IMR-90 (cell line): ENCODE measurements around the gene TRIM38. TPM values are rescaled to one million over a fixed set of nuclear protein-coding genes. Genes with fewer than 3 reads are reported as not detected.

Experiments
- ATAC-seq: fragments of 200-7000 bp; cut with Tn5 transposase; 2 replicates; pipeline ENCODE4 v1.9.1; 2020; ENCODE audit warnings: low read depth, mild to moderate bottlenecking, moderate library complexity
- BruUV-seq: library from RNA; stranded (reverse); fragments of 400-500 nt; replicated peaks from 2 replicates; lab custom pipeline; 2021; lab: Mats Ljungman, UMichigan
- CTCF ChIA-PET: fragments of 300-600 bp; formaldehyde crosslinking; extraction: SDS; loops from one replicate; lab custom pipeline; 2021; ENCODE audit warnings: antibody characterized with exemption; lab: Yijun Ruan, JAX
- POLR2A ChIA-PET: fragments of 300-600 bp; sonication (Branson Sonifier 250); formaldehyde crosslinking; loops from one replicate; lab custom pipeline; 2022; ENCODE audit warnings: antibody characterized with exemption; ENCODE audit not compliant: unreplicated experiment; lab: Charles Lee
- DNase-seq: peaks from one replicate; pipeline ENCODE4 v3.0.0; 2013
- H2AFZ ChIP-seq: replicated peaks from 2 replicates; pipeline ENCODE3; 2013; ENCODE audit warnings: low read length, mild to moderate bottlenecking; ENCODE audit not compliant: poor library complexity
- H2AK5ac ChIP-seq: 2 replicates; pipeline ENCODE4 v1.6.1; 2013; ENCODE audit warnings: low read depth, low read length, inconsistent platforms
- H2AK9ac ChIP-seq: replicated peaks from 2 replicates; pipeline ENCODE3; 2013; ENCODE audit warnings: mild to moderate bottlenecking, low read depth, low read length, moderate library complexity; ENCODE audit not compliant: poor library complexity
- H2BK120ac ChIP-seq: 2 replicates; pipeline ENCODE4 v1.6.1; 2013; ENCODE audit warnings: low read depth, low read length, inconsistent platforms
- H2BK15ac ChIP-seq: 3 replicates; pipeline ENCODE4 v1.6.1; 2013; ENCODE audit warnings: low read depth, low read length, inconsistent platforms
- H2BK20ac ChIP-seq: 2 replicates; pipeline ENCODE4 v1.6.1; 2013; ENCODE audit warnings: low read depth, mild to moderate bottlenecking, inconsistent platforms, low read length, moderate library complexity
- H2BK5ac ChIP-seq: 2 replicates; pipeline ENCODE4 v1.6.1; 2013; ENCODE audit warnings: mild to moderate bottlenecking, low read depth, low read length, inconsistent platforms; ENCODE audit not compliant: poor library complexity, severe bottlenecking
- H3K14ac ChIP-seq: replicated peaks from 2 replicates; pipeline ENCODE4 v1.6.1; 2013; ENCODE audit warnings: low read depth, low read length, inconsistent platforms
- H3K18ac ChIP-seq: 2 replicates; pipeline ENCODE4 v1.6.1; 2013; ENCODE audit warnings: low read depth, low read length, control low read depth
- H3K23ac ChIP-seq: 2 replicates; pipeline ENCODE4 v1.6.1; 2013; ENCODE audit warnings: low read depth, low read length, inconsistent platforms
- H3K27ac ChIP-seq: 2 replicates; pipeline ENCODE4 v1.5.1; 2013; ENCODE audit warnings: mild to moderate bottlenecking, control low read depth, low read length; ENCODE audit not compliant: insufficient read depth
- H3K27me3 ChIP-seq: 2 replicates; pipeline ENCODE4 v1.6.1; 2013; ENCODE audit warnings: low read length; ENCODE audit not compliant: control insufficient read depth, insufficient read depth
- H3K36me3 ChIP-seq: 2 replicates; pipeline ENCODE4 v1.6.1; 2013; ENCODE audit warnings: low read length, mixed read lengths; ENCODE audit not compliant: control insufficient read depth, insufficient read depth
- H3K4ac ChIP-seq: 2 replicates; pipeline ENCODE4 v1.6.1; 2013; ENCODE audit warnings: low read depth, low read length, inconsistent platforms
- H3K4me1 ChIP-seq: 2 replicates; pipeline ENCODE4 v1.6.1; 2013; ENCODE audit warnings: low read length, mixed read lengths; ENCODE audit not compliant: control insufficient read depth, insufficient read depth
- H3K4me2 ChIP-seq: 2 replicates; pipeline ENCODE4 v1.6.1; 2013; ENCODE audit warnings: low read depth, mild to moderate bottlenecking, control low read depth, low read length, moderate library complexity
- H3K4me3 ChIP-seq: 2 replicates; pipeline ENCODE4 v1.5.1; 2013; ENCODE audit warnings: low read depth, mild to moderate bottlenecking, control low read depth, low read length, moderate library complexity; ENCODE audit not compliant: insufficient read depth
- H3K56ac ChIP-seq: 2 replicates; pipeline ENCODE4 v1.6.1; 2013; ENCODE audit warnings: low read length, inconsistent platforms; ENCODE audit not compliant: insufficient read depth; ENCODE audit errors: extremely low read depth
- H3K79me1 ChIP-seq, 2 experiments: 2 replicates each; pipeline ENCODE4 v1.6.1; 2013; ENCODE audit warnings: low read length in 2 of 2, inconsistent platforms in 1 of 2, low read depth in 1 of 2
- H3K9ac ChIP-seq: 2 replicates; pipeline ENCODE4 v1.6.1; 2013; ENCODE audit warnings: low read depth, low read length, control low read depth
- H3K9me1 ChIP-seq: 2 replicates; pipeline ENCODE4 v1.6.1; 2013; ENCODE audit warnings: low read length, inconsistent platforms; ENCODE audit not compliant: insufficient read depth
- H3K9me3 ChIP-seq: 2 replicates; pipeline ENCODE4 v1.6.1; 2013; ENCODE audit warnings: low read length; ENCODE audit not compliant: control insufficient read depth, insufficient read depth
- H4K20me1 ChIP-seq: 2 replicates; pipeline ENCODE4 v1.6.1; 2013; ENCODE audit warnings: low read length, inconsistent platforms; ENCODE audit not compliant: insufficient read depth
- H4K5ac ChIP-seq: 2 replicates; pipeline ENCODE4 v1.6.1; 2013; ENCODE audit warnings: mild to moderate bottlenecking, low read depth, low read length, control low read depth
- H4K8ac ChIP-seq, 2 experiments: 2 replicates each; pipeline ENCODE4 v1.6.1; 2013; ENCODE audit warnings: low read depth in 2 of 2, low read length in 2 of 2, control low read depth in 1 of 2, inconsistent platforms in 1 of 2
- H4K91ac ChIP-seq: 2 replicates; pipeline ENCODE4 v1.6.1; 2013; ENCODE audit warnings: low read depth, low read length, inconsistent platforms; ENCODE audit not compliant: insufficient read depth
- CHD1 ChIP-seq: IDR thresholded peaks from 2 replicates; pipeline ENCODE4 v1.6.1; 2012; ENCODE audit warnings: low read depth, low read length, improper control_type of control experiment
- FOS ChIP-seq: fragments of 150-350 bp; IDR thresholded peaks from 2 replicates; pipeline ENCODE4 v1.6.1; 2016; ENCODE audit warnings: low read depth, low read length
- MAFK ChIP-seq: IDR thresholded peaks from 2 replicates; pipeline ENCODE4 v1.6.1; 2012; ENCODE audit warnings: low read depth, low read length, improper control_type of control experiment
- POLR2A ChIP-seq: IDR thresholded peaks from 2 replicates; pipeline ENCODE4 v1.6.1; 2012; ENCODE audit warnings: mild to moderate bottlenecking, low read depth, low read length
- RAD21 ChIP-seq: IDR thresholded peaks from 2 replicates; pipeline ENCODE4 v1.6.1; 2012; ENCODE audit warnings: low read length, improper control_type of control experiment
- RCOR1 ChIP-seq: IDR thresholded peaks from 2 replicates; pipeline ENCODE4 v1.6.1; 2012; ENCODE audit warnings: mild to moderate bottlenecking, low read length, improper control_type of control experiment; ENCODE audit not compliant: insufficient replicate concordance
- WGBS, 2 experiments: methylation state at CpG; one replicate each; pipeline versions ENCODE4 v1.1.5 to v1.1.7; 2013; ENCODE audit warnings: missing lambda C conversion rate in 2 of 2; ENCODE audit not compliant: insufficient read length in 1 of 2; ENCODE audit errors: extremely low coverage in 2 of 2; 5-methylcytosine and 5-hydroxymethylcytosine counted together
- dilution Hi-C: fragments of 300-500 bp; cut with HindIII; formaldehyde crosslinking; loops from one replicate; pipeline ENCODE4 v1.14.3; 2018; ENCODE audit warnings: low sequenced_read_pairs; ENCODE audit not compliant: unreplicated experiment
- in situ Hi-C: fragments of 300-500 bp; cut with MboI; formaldehyde crosslinking; loops from 3 replicates; pipeline ENCODE4 v1.14.3; 2019; ENCODE audit warnings: low sequenced_read_pairs, inconsistent platforms, mixed read lengths
- intact Hi-C: fragments of 100-400 bp; cut with micrococcal nuclease; formaldehyde crosslinking; loops from 2 replicates; pipeline ENCODE4 v1.10.0; 2022
- polyA plus RNA-seq, 3 experiments: library from polyadenylated mRNA; depleted of rRNA; stranded (reverse); fragments of >200 nt; gene quantifications; 2 replicates each; pipeline ENCODE4 v1.2.3, GENCODE V29; 2012; ENCODE audit warnings: low replicate concordance in 1 of 3
- total RNA-seq: library from RNA; depleted of rRNA; stranded (reverse); fragments of >200 nt; gene quantifications from 2 replicates; pipeline ENCODE4 v1.2.3, GENCODE V29; 2012
- TF ChIP-seq, protein P1 (sequence below): fragments of 150-350 bp; IDR thresholded peaks from 2 replicates; pipeline ENCODE4 v1.6.1; 2016; ENCODE audit warnings: low read depth, mild to moderate bottlenecking, low read length, moderate library complexity, borderline replicate concordance

TRIM38 gene
- total and polyA plus RNA-seq, 2 of the 4 experiments (the other 2 are of a cell fraction): 4.1 to 6.3 TPM

DNA sequence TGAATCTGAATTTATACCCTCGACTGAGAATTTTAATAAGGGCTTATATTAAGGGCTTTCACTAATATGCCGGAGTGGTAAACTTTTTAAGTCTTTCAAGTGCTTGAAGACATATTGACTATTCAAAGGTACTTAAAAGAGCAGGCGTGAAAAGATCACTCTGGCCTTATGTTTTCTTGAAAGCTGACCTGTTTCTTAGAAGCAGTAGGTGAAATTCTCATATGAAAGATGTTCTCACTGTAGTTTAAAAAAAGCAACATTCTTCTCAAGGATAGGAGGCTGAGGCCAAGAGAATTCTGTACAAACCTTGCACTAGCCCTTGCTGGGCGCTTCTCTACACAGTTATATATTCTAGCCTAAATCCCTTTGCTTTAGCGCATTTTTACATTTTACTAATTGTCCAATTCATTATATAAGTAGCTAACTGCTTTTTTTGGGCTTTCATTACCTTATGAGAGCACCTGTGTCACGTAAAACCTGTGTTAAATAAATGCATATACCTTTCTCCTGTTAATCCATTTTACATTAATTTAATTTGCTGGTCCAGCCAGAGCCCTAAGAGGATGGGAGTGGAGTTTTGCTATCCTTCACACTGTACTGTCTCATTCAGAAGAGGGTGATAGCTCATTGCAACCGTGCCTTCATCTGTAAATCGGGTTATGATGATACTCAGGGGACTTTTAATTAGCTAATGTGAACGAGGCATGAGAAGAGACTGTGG, 65.0 kb downstream of the TRIM38 start (continued):
- TF ChIP-seq RCOR1: no peak
- no peak for TF ChIP-seq POLR2A
- TF ChIP-seq FOS: no peak

DNA sequence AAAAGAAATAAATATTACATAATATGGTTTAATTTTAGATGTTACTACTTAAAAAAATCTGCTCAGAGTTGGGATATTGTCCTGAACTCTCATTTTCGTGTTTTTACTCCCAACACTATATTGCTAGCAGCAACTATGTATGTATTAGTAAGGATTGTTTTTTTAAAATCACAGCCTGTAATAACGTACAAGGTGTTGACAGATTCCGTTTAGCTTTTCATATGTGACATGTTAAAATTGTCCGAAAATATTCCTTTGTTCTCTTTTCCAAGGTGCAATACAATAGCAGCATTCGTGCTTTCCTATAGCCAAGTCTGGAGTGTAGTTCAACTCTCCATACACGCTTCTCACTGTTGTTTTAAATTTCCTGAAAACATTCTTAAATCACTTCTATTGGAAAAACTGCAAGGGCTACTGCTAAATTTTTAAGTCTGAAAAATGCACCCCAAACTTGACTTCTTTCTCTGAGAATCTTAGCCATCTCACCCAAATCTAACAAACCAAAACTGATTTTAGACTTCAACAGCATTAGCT, 65.7 kb downstream of the TRIM38 start:
- Histone ChIP-seq H3K27ac (no peak overlapping the region), H3K27me3 (no peaks in the 10 kb centered on the region)

More for the DNA sequence above, 65.7 kb downstream of the TRIM38 start:
- Histone ChIP-seq H2BK120ac (peak overlapping the region; percentile 49), H2AK5ac (no peak overlapping the region), H4K20me1 (no peaks in the 10 kb centered on the region), H3K56ac (no peak overlapping the region), H4K91ac (no peak overlapping the region; the same call in 1 of the 2 replicates), H3K4me1 (peaks cover 4% of the 10 kb centered on the region), H3K23ac (no peak overlapping the region), H3K9me3 (no peaks in the 10 kb centered on the region), H4K8ac (no peak overlapping the region), H2BK15ac (no peak overlapping the region), H2BK5ac (no peak overlapping the region), H3K36me3 (no peaks in the 10 kb centered on the region), H3K4me2 (no peak overlapping the region), H2AK9ac (no peak overlapping the region), H3K9me1 (no peaks in the 10 kb centered on the region), H3K9ac (no peak overlapping the region), H2AFZ (no peak overlapping the region), H3K14ac (no peak overlapping the region; the same call in 1 of the 2 replicates), H3K79me1 (no peaks in the 10 kb centered on the region), H3K18ac (no peak overlapping the region), H4K5ac (no peak overlapping the region), H3K4me3 (no peak overlapping the region), H2BK20ac (peak overlapping the region; percentile 30; the same call in 1 of the 2 replicates), H3K4ac (no peak overlapping the region)
- BruUV-seq: no TSS peak
- ChIA-PET POLR2A (no interaction called here), CTCF (no interaction called here)
- intact Hi-C loops (loop anchor here (10.0 kb wide), 1 partner anchor 1807 kb away; a partner anchor contains a TSS), in situ Hi-C loops (no loop called here), dilution Hi-C loops (no loop called here)
- no peak for DNase-seq
- TF ChIP-seq FOS (no peak), RAD21 (no peak), CHD1 (no peak), MAFK (no peak), RCOR1 (no peak)
- TF ChIP-seq, protein P1, sequence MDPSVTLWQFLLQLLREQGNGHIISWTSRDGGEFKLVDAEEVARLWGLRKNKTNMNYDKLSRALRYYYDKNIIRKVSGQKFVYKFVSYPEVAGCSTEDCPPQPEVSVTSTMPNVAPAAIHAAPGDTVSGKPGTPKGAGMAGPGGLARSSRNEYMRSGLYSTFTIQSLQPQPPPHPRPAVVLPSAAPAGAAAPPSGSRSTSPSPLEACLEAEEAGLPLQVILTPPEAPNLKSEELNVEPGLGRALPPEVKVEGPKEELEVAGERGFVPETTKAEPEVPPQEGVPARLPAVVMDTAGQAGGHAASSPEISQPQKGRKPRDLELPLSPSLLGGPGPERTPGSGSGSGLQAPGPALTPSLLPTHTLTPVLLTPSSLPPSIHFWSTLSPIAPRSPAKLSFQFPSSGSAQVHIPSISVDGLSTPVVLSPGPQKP: no peak
- WGBS, 2 experiments: 87% methylated on average over 2 of the region's 6 CpGs; no CpG with 5 or more reads in 1 of the 2 experiments
- ATAC-seq: no peak
